GM21526 (cell line): ENCODE results near the gene MMP21.
A peak's percentile ranks its signal among the peaks of the same experiment; 100 is the strongest.

Experiments used
- ATAC-seq: cut with Tn5 transposase; IDR thresholded peaks from one replicate; pipeline ENCODE4 v1.9.1; 2021; ENCODE audit warnings: moderate library complexity; ENCODE audit not compliant: unreplicated experiment, low FRiP score

MMP21 gene

GRCh38 chr10:125792342-125793300, 17.0 kb upstream of the MMP21 start:
- no peak for ATAC-seq

DNA sequence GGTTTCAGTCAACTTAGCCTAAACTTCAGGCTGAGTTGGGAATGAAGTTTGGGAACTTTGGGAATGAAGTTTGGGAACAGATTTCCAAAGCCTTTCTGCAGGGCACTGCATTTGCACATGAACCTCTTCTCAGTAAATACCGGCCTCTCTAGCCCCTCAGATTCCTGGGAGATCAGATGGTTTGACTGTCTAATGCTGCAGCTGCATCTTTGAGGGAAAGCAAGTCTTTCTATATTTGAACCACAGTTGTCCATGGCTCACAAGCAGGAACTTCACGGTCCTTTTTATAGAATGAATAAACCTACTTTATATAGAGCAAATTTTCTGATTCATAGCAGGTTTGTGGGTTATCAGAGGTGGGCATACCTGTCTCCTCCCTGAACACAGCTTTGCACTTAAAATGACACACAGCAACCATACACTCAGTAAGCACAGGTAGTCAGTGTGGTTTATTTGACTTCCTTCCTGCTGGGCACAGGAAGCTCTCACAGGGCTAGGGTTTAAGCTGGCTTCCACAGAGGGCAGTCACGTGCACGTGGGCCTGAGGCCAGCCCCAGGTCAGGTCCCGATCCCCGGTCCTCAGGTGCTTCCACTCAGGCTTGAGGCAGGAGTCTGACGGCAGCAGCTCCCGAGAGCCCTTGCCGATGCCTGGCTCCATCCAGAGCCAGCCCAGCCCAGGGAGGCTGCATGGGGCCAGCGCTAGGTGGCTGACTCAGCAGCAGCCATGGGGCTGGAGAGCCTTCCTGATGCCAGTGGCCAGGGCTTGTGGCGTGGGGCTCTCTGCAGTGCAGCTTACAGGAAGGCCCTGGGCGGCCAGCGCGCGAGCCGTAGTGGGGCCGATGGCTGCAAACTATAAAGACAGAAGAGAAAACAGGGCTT, 12.8 kb upstream of the MMP21 start:
- ATAC-seq = no peak

DNA sequence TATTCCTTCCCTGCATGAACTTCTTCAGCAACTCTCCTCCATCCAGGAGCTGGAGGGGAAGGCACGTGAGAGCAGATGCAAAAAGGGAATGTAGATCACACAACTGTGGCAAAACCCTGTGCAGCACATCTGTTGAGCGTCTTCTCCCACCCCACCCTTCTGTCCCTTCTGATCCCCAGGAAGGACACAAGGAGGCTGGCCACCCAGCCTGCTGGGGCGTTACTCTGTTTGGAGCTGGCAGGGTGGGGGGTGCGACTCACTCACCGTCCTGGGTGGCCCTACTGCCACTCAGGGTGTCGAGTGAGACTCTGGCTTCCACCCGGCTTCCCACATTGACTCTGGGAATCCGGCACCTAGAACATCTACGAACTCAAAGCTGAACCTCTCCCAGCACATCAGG, 10.2 kb upstream of the MMP21 start:
- no peak for ATAC-seq

DNA sequence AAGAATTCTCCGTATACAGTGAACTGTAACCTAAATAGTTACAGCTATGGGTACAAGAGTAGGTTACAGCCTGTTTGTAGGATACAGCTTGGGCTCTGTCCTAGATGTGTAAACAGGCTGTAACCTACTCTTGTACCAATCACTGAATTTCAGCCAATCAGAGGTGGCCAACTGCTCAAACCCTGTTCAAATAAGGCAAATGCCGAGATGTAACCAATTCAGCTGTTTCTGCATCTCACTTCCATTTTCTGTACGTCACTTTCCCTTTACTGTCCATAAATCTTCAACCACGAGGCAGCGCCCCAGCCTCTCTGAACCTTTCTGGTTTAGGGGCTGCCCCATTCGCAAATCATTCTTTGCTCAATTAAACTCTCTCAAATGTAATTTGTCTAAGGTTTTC, 8.3 kb upstream of the MMP21 start:
- ATAC-seq = peak; percentile 90

DNA sequence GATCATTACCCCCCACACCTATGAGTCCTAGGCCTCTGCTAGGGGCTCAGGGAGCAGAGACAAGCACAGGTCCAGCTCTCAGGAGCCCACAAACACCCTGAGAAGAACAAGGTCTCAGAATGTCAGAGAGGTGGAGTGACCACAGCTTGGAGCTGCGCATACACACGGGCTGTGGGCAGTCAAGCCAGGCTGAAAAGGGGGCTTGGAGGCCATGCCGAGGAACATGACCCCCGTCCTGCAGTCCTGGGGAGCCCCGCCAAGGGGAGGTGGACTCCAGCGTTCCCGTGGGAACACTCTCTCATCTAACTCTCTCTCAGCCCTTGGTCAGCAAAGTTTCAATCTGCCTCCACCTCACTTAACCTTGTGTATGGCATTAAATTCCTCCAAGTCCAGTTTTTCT, 7.8 kb upstream of the MMP21 start:
- ATAC-seq = no peak

DNA sequence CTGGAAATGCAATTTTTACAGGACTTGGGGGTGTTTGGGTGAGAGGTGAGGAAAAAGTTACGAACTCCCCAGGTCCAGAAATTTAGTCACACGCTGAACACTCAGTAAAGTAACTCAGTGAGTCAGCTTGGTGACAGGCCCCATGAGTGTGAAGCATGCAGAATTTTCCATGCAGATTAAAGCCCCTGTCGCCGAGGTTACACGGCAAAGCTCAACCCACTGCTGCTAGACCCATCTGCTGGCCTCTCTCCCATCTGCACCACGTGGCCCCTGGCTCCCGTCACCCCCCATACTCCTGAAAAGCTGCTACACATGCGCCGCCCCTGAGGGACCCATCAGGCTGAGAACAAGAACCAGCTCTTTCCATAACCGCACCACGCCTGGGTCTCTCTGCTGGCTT, 7.0 kb upstream of the MMP21 start:
- ATAC-seq = no peak

DNA sequence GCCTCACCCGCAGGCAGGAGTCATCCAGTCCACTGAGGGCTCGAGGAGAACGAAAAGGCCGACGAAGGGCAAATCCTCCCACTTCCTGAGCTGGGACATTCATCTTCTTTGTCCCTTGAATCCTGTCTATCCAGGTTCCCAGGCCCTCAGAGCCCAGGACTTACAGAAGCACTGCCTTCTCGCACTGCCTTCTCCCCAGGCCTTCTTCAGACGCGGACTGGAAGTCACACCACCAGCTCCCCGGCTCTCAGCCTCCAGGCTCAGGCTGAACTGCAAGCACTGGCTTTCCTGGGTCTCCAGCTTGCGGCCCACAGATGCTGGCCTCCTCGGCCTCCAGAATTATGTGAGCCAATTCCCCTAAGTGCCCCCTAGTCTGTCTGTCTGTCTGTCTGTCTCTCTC, 6.4 kb upstream of the MMP21 start:
- no peak for ATAC-seq

GRCh38 chr10:125781374-125781773, 5.8 kb upstream of the MMP21 start:
- no peak for ATAC-seq

GRCh38 chr10:125779403-125780327, 4.0 kb upstream of the MMP21 start:
- ATAC-seq = no peak

DNA sequence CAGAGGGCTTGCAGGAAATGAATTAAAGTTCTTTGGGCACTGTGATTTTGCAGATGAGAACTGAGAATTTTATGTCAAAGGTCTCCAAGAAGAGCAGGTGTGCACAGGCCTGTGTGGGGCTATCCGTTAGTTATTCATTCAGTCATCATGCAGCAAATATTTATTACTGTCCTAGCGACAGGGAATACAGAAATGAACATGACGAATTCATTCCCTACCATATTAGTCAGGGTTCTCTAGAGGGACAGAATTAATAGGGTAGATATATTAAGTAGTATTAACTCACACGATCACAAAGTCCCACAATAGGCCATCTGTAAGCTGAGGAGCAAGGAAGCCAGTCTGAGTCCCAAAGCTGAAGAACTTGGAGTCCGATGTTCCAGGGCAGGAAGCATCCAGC, 2.9 kb upstream of the MMP21 start:
- no peak for ATAC-seq

DNA sequence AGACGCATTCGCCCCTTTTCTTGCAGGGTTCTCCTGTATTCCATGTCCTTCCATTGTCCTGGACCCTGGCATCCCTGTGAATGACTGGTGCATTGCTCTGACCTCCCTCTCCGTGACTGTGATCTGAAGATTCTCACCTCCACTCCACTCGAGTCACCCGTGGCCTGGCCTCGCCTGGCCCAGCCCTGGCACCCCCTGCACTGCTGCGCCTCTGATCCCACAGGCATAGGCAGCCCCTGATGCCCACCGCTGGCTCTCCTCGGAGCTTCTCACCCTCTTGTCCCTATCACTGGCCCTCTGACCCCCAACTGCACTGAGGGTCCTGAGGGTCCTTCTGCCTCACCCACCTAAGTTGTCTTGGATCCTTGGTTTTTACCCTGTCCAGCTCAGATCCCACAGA, 2.2 kb upstream of the MMP21 start:
- no peak for ATAC-seq

GRCh38 chr10:125774581-125775191, 935 bp downstream of the MMP21 start:
- no peak for ATAC-seq

GRCh38 chr10:125773687-125774543, 1.7 kb downstream of the MMP21 start:
- no peak for ATAC-seq

DNA sequence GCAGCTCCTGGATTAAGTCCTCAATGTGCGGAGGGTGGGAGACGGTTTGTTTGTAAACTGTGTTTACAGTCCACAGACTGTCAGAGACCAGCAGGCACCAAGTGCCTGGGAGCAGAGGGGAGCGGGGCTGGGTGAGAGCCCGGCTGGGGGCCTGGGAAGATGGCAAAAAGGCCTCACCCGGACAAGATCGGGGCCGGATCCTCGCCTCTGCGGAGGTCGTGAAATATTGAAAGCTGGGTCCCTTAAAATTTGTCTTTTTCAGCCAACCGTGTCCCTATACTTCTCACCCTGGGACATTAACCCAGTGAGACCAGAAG, 2.8 kb downstream of the MMP21 start:
- ATAC-seq = no peak

DNA sequence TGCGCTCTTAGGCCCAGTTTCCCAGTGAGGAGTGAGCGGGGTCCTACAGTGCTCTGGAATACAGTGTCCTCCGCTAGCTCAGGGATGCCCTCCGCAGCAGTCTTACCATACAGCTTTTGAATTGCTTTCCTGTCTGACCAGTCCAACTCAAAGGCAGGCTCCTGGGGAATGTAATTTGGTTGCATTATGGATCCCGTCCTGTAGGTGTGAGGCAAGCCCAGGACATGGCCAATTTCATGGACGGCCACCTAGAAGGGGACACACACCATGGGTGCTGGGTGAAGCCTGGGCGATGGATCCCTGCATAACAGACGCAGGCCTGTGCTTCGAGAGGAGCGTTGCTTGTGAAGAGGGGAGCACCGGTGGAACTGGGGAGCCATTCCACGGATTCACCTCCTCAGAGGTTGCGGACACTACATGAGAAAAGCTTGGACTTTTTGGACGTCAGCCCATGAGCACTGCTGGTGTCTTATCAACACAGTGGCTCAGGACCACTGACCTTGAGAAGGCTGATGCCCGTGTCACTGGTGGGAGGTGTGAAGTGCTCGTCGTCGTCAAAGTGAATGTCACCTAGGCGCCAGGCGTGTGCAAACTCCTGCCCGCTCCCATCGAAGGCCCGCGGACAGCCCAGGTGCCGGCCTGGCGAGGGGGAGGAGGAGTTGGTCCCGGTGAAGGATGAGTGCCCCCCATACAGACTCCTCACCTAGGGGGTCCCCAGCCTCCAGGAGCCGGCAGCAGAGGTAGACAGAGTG, 3.3 kb downstream of the MMP21 start:
- no peak for ATAC-seq

GRCh38 chr10:125770844-125771243, 4.8 kb downstream of the MMP21 start:
- ATAC-seq = no peak

DNA sequence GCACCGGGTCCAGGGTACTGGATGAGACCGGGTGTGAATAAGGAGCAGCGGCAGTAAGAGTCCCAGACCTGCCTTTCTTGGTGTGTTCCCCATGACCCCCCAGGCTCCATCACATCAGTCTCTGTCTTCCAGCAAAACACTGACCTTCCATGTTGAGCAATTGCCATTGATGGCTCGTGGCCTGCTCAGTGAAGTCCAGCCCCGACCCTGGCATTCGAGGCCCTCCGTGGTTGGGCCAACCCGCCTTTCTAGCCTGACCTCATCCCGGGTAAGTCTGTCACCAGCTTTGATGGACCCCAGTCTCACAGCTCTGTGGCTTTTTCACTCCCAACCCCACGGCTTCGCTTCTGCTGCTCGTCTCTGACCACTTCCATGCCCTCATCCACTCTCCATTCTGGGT, 6.4 kb downstream of the MMP21 start:
- no peak for ATAC-seq

DNA sequence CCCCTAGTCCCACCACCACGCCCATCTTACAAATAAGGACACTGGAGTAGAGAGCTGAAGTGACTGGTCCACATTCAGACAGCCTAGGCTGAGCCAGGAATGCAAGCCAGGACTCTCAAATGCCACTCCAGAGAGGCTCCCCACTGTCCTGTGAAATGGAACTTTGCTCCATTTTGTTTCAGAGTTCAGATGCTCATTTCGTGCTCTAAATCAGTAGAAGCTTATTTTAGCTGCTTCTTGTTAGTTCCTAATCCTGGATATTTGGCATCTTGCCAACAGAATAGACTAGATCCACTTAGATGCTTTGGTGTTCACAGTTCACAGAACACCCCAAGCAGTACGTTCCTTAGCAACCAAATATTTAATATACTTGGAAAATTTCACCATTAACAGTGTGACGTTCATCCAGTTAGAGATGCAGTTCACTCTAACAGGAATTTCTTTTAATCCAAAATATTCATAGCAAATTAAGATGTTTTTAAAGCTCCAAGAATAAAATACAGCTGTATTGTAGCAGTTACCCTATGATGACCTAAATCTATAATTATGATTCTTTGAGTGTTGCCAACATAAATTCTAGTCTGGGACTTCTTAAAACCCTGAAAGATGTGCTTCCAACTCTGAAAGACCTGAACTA, 7.3 kb downstream of the MMP21 start:
- no peak for ATAC-seq
